Stomach (tissue), 9 donors: ENCODE data around the gene UQCRC1. TPM values are rescaled to one million over a fixed set of nuclear protein-coding genes. Genes with fewer than 3 reads are reported as not detected.

Experiments used
- DNase-seq, 2 donors: peaks; one replicate each; pipeline versions ENCODE4 v3.0.0 to v3.0.0-alpha.2; 2013 to 2019
- H3K27ac ChIP-seq, 5 donors: fragments of 200-600 bp in 4 of 5; sonication (generic) in 4 of 5; one replicate each; pipeline ENCODE4 v1.5.1; 2013 to 2019; ENCODE audit warnings: mild to moderate bottlenecking in 1 of 5, moderate library complexity in 1 of 5
- H3K27me3 ChIP-seq, 3 donors: fragments of 200-600 bp; sonication (generic); one replicate each; pipeline ENCODE4 v1.5.1; 2017 to 2019; ENCODE audit warnings: mixed run types in 1 of 3
- H3K36me3 ChIP-seq, 4 donors: fragments of 200-600 bp; sonication (generic); 1 replicate in 3 of 4; 2 replicates in 1 of 4; pipeline ENCODE4 v1.5.1; 2016 to 2019
- H3K4me1 ChIP-seq, 4 donors: fragments of 200-600 bp; sonication (generic); one replicate each; pipeline ENCODE4 v1.5.1; 2016 to 2019
- H3K4me3 ChIP-seq, 4 donors: fragments of 200-600 bp; sonication (generic) in 3 of 4; one replicate each; pipeline ENCODE4 v1.5.1; 2016 to 2019; ENCODE audit warnings: mild to moderate bottlenecking in 1 of 4
- H3K9me3 ChIP-seq, 4 donors: fragments of 200-600 bp; sonication (generic); one replicate each; pipeline ENCODE4 v1.5.1; 2016 to 2019
- EP300 ChIP-seq: sonication (generic); formaldehyde crosslinking; IDR thresholded peaks from one replicate; pipeline ENCODE4 v1.6.1; 2017; ENCODE audit warnings: antibody characterized with exemption
- POLR2A ChIP-seq, 4 donors: fragments of 450-650 bp; IDR thresholded peaks; one replicate each; pipeline ENCODE4 v1.6.1; 2016; ENCODE audit warnings: antibody characterized with exemption in 4 of 4, control low read depth in 2 of 4, mild to moderate bottlenecking in 1 of 4, moderate library complexity in 1 of 4
- POLR2AphosphoS5 ChIP-seq, 3 donors: sonication (generic); formaldehyde crosslinking; IDR thresholded peaks; one replicate each; pipeline ENCODE4 v1.6.1; 2016; ENCODE audit warnings: antibody characterized with exemption in 3 of 3
- WGBS, 5 donors: extraction: QIAGEN DNeasy Blood & Tissue Kit in 3 of 5; methylation state at CpG; one replicate each; pipeline versions ENCODE4 v1.1.5 to v1.1.7; 2013 to 2018; 5-methylcytosine and 5-hydroxymethylcytosine counted together
- intact Hi-C: fragments of 100-400 bp; cut with DNase I; formaldehyde crosslinking; loops from one replicate; pipeline ENCODE4 v1.15.1; 2023; ENCODE audit warnings: low total_unique reads
- polyA plus RNA-seq, 3 donors: library from polyadenylated mRNA; stranded (reverse); fragments of 200-250 nt; gene quantifications; one replicate each; pipeline ENCODE4 v1.2.3, GENCODE V29; 2013
- total RNA-seq, 5 donors: library from RNA; depleted of rRNA; stranded (reverse); fragments of >200 nt; gene quantifications; one replicate each; pipeline versions ENCODE4 v1.1.0 to v1.2.3, GENCODE V29; 2014 to 2016
- TF ChIP-seq, protein P1 (sequence below), 7 experiments: fragments of 450-650 bp in 4 of 7; fragments of 200-600 bp in 3 of 7; sonication (generic) in 3 of 7; IDR thresholded peaks; one replicate each; pipeline ENCODE4 v1.5.1; 2016 to 2019; ENCODE audit warnings: antibody characterized with exemption in 7 of 7, control low read depth in 2 of 7, mild to moderate bottlenecking in 1 of 7
- donor health status: healthy with polysubstance abuse.
- donor health status: Bipolar disorder and iron deficiency.
- donor health status: healthy.

Gene UQCRC1
- total and polyA plus RNA-seq, 8 donors = 178 to 568 (median 277) TPM

DNA sequence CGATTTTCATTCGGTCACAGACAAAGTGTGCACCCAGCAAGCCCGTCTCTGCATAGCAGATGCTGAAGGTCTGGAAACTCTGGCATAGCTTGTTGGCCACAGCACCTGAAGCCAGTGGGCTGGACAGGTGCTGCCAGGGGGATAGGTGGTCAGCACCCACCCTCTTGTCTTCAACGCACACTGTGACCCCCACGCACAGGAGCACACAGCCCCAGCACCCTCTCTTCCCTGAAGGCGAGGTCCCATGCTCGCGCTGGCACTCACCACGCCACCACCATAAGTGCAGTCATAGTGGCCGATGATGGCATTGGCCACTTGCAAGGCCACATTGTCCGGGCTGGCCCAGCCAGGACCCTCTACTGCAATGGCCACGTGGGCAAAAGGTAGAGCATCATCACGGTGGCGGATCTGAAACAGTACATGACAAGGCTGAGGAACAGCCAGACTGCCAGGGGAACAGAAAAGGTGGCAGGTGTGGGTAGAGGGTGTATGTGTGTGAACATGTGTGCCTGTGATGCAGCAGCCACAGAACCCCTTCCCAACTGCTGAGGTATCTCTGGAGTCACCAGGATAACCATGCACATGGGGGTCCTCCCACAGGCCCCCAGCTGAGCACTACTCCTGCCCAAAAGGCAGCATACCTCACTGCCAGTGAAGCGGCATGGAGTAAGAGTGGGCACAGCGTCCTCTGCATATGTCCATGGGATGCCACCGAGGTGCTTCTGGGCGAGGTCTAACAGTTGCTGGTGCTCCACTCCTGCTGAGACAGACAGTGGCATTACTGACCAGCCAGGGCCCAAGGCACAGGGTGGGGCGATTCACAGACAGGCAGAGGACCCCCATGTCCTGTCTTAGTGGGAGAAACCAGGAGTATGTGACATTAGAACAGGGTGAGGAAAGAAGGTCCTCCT lies 8.5 kb downstream of the UQCRC1 start:
- WGBS, 5 donors = 94 to 96% (median 95%) methylated on average over 18 to 19 of the region's 19 CpGs
- TF ChIP-seq EP300 = no peak
- TF ChIP-seq, protein P1, sequence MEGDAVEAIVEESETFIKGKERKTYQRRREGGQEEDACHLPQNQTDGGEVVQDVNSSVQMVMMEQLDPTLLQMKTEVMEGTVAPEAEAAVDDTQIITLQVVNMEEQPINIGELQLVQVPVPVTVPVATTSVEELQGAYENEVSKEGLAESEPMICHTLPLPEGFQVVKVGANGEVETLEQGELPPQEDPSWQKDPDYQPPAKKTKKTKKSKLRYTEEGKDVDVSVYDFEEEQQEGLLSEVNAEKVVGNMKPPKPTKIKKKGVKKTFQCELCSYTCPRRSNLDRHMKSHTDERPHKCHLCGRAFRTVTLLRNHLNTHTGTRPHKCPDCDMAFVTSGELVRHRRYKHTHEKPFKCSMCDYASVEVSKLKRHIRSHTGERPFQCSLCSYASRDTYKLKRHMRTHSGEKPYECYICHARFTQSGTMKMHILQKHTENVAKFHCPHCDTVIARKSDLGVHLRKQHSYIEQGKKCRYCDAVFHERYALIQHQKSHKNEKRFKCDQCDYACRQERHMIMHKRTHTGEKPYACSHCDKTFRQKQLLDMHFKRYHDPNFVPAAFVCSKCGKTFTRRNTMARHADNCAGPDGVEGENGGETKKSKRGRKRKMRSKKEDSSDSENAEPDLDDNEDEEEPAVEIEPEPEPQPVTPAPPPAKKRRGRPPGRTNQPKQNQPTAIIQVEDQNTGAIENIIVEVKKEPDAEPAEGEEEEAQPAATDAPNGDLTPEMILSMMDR (IDR thresholded peaks at IDR 0.05) = no peak
- TF ChIP-seq POLR2AphosphoS5 (IDR thresholded peaks at IDR 0.05) = no peak
- no peak for TF ChIP-seq POLR2A (IDR thresholded peaks at IDR 0.05)
- Histone ChIP-seq H3K36me3 (peaks cover 77 to 94% (median 88%) of the 10 kb centered on the region in 4 donors), H3K27ac (peak overlapping the region in 2 of 5 donors; percentile 25 to 83), H3K9me3 (no peaks in the 10 kb centered on the region), H3K4me3 (no peak overlapping the region), H3K27me3 (no peaks in the 10 kb centered on the region), H3K4me1 (peaks cover 15 to 30% (median 23%) of the 10 kb centered on the region in 4 donors)
- no peak for DNase-seq
- intact Hi-C loops = no loop called here

DNA sequence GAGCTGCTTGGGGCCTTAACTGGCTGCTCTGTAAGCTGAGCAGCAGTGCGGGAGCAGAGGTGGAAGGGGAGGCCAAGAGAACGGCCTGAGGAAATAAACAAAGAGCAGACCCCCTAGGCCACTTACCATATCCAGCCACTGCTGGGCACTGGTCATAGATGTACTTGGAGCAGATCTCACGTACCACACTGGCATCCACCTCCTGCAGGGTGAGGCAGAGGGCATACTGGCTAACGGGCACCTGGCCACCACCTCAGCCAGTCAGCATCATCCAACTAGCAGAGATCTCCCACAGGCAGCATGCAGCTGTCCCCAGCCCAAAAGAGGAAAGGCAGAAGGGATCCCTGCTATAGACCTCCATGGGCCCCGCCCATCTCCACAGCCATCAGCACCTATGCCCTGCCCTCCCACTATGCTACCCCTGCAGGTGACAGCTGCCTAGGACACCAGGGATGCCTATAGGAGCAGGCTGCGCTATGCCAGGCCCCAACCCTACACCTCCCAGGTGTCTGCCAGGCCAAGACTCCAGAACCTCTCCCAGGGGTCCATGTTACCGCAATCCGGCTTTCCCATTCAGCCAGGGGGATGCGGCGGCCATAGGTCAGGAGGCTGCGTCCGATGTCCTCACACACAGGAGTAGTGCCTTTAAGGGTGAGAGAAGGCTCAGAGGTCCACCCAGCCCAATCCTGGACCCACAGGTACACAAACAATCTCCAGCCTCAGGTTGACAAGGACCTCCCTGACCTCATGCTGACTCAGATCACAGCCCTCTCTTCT lies 9.7 kb downstream of the UQCRC1 start:
- 92 to 97% (median 93%) methylated on average over 12 of the region's 12 CpGs for WGBS, 5 donors
- DNase-seq = no peak
- peaks cover 27 to 39% (median 33%) of the 10 kb centered on the region in 4 donors for H3K4me1 ChIP-seq
- peak overlapping the region in 4 of 5 donors; percentile 79 to 84 (median 82) for H3K27ac ChIP-seq
- no peak overlapping the region for H3K4me3 ChIP-seq
- H3K36me3 ChIP-seq = peaks cover 65 to 81% (median 76%) of the 10 kb centered on the region in 4 donors
- intact Hi-C loops = no loop called here
- H3K9me3 ChIP-seq = no peaks in the 10 kb centered on the region
- TF ChIP-seq EP300 (no peak), POLR2A (IDR thresholded peaks at IDR 0.05) (no peak), POLR2AphosphoS5 (IDR thresholded peaks at IDR 0.05) (no peak)
- TF ChIP-seq, protein P1 (IDR thresholded peaks at IDR 0.05) = no peak
- H3K27me3 ChIP-seq = peaks cover 0 to 9% (median 4%) of the 10 kb centered on the region in 3 donors

DNA sequence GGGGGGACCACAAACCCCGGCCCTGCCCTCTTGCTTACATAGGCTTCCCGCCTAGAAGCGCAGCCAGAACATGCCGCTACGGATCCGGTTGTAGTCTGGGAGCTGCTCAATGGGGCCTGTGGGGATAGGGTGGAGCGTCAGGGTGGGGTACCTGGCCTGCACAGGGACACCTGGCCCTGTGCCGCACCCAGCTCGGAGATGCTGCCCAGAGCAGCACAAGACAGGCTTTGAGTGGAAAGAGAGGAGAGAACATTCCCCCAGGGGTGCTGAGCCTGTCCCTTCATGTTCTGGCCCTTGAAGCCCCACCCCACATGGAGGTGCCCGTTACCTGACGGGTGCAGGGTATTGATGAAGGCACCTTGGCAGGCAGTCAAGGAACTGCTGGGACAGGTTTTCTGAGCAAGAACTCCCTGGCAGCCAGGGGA lies 10.4 kb downstream of the UQCRC1 start:
- H3K4me3 ChIP-seq = no peak overlapping the region
- H3K27ac ChIP-seq = peak overlapping the region; percentile 46 to 84 (median 82)
- H3K4me1 ChIP-seq = peaks cover 29 to 43% (median 38%) of the 10 kb centered on the region in 4 donors
- intact Hi-C loops = no loop called here
- DNase-seq = peak in 1 of 2 donors; percentile 38
- H3K27me3 ChIP-seq = peaks cover 0 to 15% (median 4%) of the 10 kb centered on the region in 3 donors
- no peak for TF ChIP-seq POLR2A (IDR thresholded peaks at IDR 0.05)
- TF ChIP-seq, protein P1 (IDR thresholded peaks at IDR 0.05) = no peak
- TF ChIP-seq EP300 = no peak
- no peak for TF ChIP-seq POLR2AphosphoS5 (IDR thresholded peaks at IDR 0.05)
- H3K36me3 ChIP-seq = peaks cover 59 to 75% (median 70%) of the 10 kb centered on the region in 4 donors
- H3K9me3 ChIP-seq = no peaks in the 10 kb centered on the region
- 36 to 65% (median 47%) methylated on average over 9 to 11 of the region's 11 CpGs for WGBS, 5 donors
